OCI-LY3 (cell line): Measurements from ENCODE around the gene MYL5.

Experiments
- EZH2phosphoT487 ChIP-seq: fragments of 200-600 bp; shearing (Covaris generic); IDR thresholded peaks from 2 replicates; pipeline ENCODE4 v1.6.1; 2018; ENCODE audit warnings: antibody characterized with exemption, mixed run types, low read depth
- TF ChIP-seq, protein P1 (sequence below): fragments of 200-600, 300-600 bp; sonication (generic); IDR thresholded peaks from 2 replicates; pipeline ENCODE4 v1.5.1; 2014; ENCODE audit warnings: antibody characterized with exemption, low read length, low read depth

DNA sequence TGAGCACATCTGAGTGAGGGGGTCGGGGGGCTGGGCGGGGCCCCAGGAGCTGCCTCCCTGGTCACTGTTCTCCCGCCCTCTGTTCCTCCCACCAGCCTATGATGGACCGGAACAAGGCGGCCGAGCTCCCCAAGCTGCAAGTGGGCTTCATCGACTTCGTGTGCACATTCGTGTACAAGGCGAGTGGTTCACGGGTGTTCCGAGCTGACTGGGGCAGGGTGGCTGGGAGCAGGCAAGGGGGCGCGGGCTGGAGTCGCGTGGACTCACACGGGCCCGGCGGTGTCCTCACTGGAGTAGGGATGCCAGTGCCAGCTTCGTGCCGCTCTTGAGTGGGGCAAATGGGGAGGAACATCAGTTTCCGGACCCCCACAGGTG is 7.9 kb upstream of the MYL5 start:
- TF ChIP-seq, protein P1, sequence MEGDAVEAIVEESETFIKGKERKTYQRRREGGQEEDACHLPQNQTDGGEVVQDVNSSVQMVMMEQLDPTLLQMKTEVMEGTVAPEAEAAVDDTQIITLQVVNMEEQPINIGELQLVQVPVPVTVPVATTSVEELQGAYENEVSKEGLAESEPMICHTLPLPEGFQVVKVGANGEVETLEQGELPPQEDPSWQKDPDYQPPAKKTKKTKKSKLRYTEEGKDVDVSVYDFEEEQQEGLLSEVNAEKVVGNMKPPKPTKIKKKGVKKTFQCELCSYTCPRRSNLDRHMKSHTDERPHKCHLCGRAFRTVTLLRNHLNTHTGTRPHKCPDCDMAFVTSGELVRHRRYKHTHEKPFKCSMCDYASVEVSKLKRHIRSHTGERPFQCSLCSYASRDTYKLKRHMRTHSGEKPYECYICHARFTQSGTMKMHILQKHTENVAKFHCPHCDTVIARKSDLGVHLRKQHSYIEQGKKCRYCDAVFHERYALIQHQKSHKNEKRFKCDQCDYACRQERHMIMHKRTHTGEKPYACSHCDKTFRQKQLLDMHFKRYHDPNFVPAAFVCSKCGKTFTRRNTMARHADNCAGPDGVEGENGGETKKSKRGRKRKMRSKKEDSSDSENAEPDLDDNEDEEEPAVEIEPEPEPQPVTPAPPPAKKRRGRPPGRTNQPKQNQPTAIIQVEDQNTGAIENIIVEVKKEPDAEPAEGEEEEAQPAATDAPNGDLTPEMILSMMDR: no peak
- no peak for TF ChIP-seq EZH2phosphoT487
